DOHH2 (cell line): ENCODE results near the gene E2F6.

ENCODE experiments used
- H3F3A ChIP-seq: fragments of 200-600 bp; sonication (generic), shearing (Covaris generic); 2 replicates; pipeline ENCODE4 v1.6.0; 2016; ENCODE audit warnings: antibody characterized with exemption, mild to moderate bottlenecking; ENCODE audit not compliant: control insufficient read depth, insufficient read depth
- H3K27ac ChIP-seq: fragments of 200-600 bp; sonication (generic); 2 replicates; pipeline ENCODE4 v1.5.1; 2014; ENCODE audit warnings: low read depth, mild to moderate bottlenecking, low read length, moderate library complexity
- H3K27me3 ChIP-seq: fragments of 200-600 bp; sonication (generic); 2 replicates; pipeline ENCODE4 v1.6.1; 2014; ENCODE audit warnings: mild to moderate bottlenecking, low read length, mixed read lengths; ENCODE audit not compliant: control insufficient read depth
- H3K36me3 ChIP-seq: fragments of 200-600 bp; sonication (generic); 2 replicates; pipeline ENCODE4 v1.6.1; 2014; ENCODE audit warnings: mild to moderate bottlenecking, low read length, moderate library complexity, mixed read lengths; ENCODE audit not compliant: control insufficient read depth
- H3K4me1 ChIP-seq: fragments of 200-600 bp; sonication (generic); 2 replicates; pipeline ENCODE4 v1.6.1; 2014; ENCODE audit warnings: mild to moderate bottlenecking, low read length, mixed read lengths; ENCODE audit not compliant: control insufficient read depth
- H3K4me2 ChIP-seq: fragments of 200-600 bp; sonication (generic); 2 replicates; pipeline ENCODE4 v1.6.0; 2014; ENCODE audit warnings: mild to moderate bottlenecking, low read length, moderate library complexity
- H3K4me3 ChIP-seq: fragments of 200-600 bp; sonication (generic); 2 replicates; pipeline ENCODE4 v1.5.1; 2014; ENCODE audit warnings: mild to moderate bottlenecking, low read length, mixed read lengths
- H3K79me2 ChIP-seq: fragments of 200-600 bp; sonication (generic); 2 replicates; pipeline ENCODE4 v1.6.1; 2014; ENCODE audit warnings: mild to moderate bottlenecking, low read length, mixed read lengths; ENCODE audit not compliant: control insufficient read depth
- H3K9me2 ChIP-seq: fragments of 200-600 bp; sonication (generic); replicated peaks from 2 replicates; pipeline ENCODE4 v1.6.1; 2014; ENCODE audit warnings: mild to moderate bottlenecking, low read length, mixed read lengths; ENCODE audit not compliant: control insufficient read depth
- H3K9me3 ChIP-seq: fragments of 200-600 bp; sonication (generic); 2 replicates; pipeline ENCODE4 v1.6.1; 2014; ENCODE audit warnings: antibody characterized with exemption, low read length, mixed read lengths; ENCODE audit not compliant: control insufficient read depth, insufficient read depth
- H4K20me1 ChIP-seq: fragments of 200-600 bp; sonication (generic); 2 replicates; pipeline ENCODE4 v1.6.0; 2014; ENCODE audit warnings: low read depth, mild to moderate bottlenecking, antibody characterized with exemption, low read length, moderate library complexity; ENCODE audit not compliant: control insufficient read depth, insufficient read depth
- CTCF ChIP-seq: fragments of 200-600 bp; sonication (generic); IDR thresholded peaks from one replicate; pipeline ENCODE4 v1.5.1; 2014; ENCODE audit warnings: antibody characterized with exemption, mild to moderate bottlenecking, low read depth, low read length; ENCODE audit not compliant: poor library complexity, severe bottlenecking
- EZH2phosphoT487 ChIP-seq: fragments of 200-600 bp; sonication (generic); IDR thresholded peaks from 2 replicates; pipeline ENCODE4 v1.6.1; 2017; ENCODE audit warnings: borderline replicate concordance, mild to moderate bottlenecking, antibody characterized with exemption, low read length, moderate library complexity, mixed read lengths

Gene E2F6

GRCh38 chr2:11465485-11466306, at the start of gene E2F6:
Gene E2F6 (minus strand): TSS chr2:11466161. CDS start chr2:11465879, 282 bp downstream.
- Histone ChIP-seq H3K27ac (peak within 1 kb of the TSS; percentile 13; the same call in 1 of the 2 replicates), H3K27me3 (no peaks in the 10 kb centered on the region), H3K4me1 (peaks cover 26% of the 10 kb centered on the region), H3F3A (no peaks in the 10 kb centered on the region), H3K9me3 (no peaks in the 10 kb centered on the region), H4K20me1 (peaks cover 2% of the 10 kb centered on the region; the same call in 1 of the 2 replicates), H3K4me2 (peak within 1 kb of the TSS; percentile 78), H3K79me2 (peaks cover 56% of the 10 kb centered on the region), H3K9me2 (no peaks in the 10 kb centered on the region), H3K36me3 (peaks cover 12% of the 10 kb centered on the region), H3K4me3 (peak within 1 kb of the TSS; percentile 72)
- TF ChIP-seq EZH2phosphoT487: no peak
- TF ChIP-seq CTCF: no peak

DNA sequence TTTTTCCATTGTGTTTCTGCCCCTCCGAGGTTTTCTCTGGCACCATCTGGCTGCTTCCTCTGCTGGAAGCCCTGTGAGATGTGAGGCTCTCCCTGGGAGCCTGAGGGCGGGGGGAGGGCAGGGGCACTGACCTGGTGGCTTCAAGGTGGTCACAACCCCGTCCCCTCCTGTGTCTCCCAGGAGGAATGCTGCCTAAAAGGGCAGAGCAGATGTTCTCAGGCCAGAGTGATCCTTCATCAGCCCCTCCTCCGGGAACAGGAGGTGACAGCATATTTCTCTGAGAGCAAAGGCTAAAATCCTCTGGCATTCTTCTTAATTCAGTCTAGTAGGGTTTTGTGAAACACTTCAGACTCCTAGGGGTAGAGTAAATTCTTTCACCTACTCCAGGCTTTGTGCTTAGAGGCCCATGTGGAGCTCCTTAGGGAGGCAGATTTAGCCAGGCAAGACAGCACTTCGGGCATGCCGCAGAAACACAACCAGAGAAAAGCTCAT, 49.6 kb upstream of the E2F6 start:
- Histone ChIP-seq H3K4me2 (no peak overlapping the region), H3K4me3 (no peak overlapping the region), H3K27ac (no peak overlapping the region), H3F3A (no peaks in the 10 kb centered on the region), H3K4me1 (no peaks in the 10 kb centered on the region), H3K27me3 (no peaks in the 10 kb centered on the region), H3K36me3 (no peaks in the 10 kb centered on the region), H4K20me1 (no peaks in the 10 kb centered on the region), H3K9me2 (no peaks in the 10 kb centered on the region), H3K9me3 (no peaks in the 10 kb centered on the region), H3K79me2 (no peaks in the 10 kb centered on the region)
- TF ChIP-seq EZH2phosphoT487 (no peak), CTCF (no peak)

- H4K20me1 ChIP-seq: no peaks in the 10 kb centered on the region
- H3K4me1 ChIP-seq: no peaks in the 10 kb centered on the region
- H3K4me2 ChIP-seq: no peak overlapping the region
- no peaks in the 10 kb centered on the region for H3K9me3 ChIP-seq
- no peaks in the 10 kb centered on the region for H3F3A ChIP-seq
- H3K9me2 ChIP-seq: no peaks in the 10 kb centered on the region
- H3K36me3 ChIP-seq: no peaks in the 10 kb centered on the region
- no peak for TF ChIP-seq EZH2phosphoT487
- H3K27ac ChIP-seq: no peak overlapping the region
- no peaks in the 10 kb centered on the region for H3K27me3 ChIP-seq
- no peaks in the 10 kb centered on the region for H3K79me2 ChIP-seq
- no peak overlapping the region for H3K4me3 ChIP-seq
Measured at GRCh38 chr2:11514904-11515303, 48.9 kb upstream of the E2F6 start.
